ENCODE measurements around the gene GPD1. TPM values are rescaled to one million over a fixed set of nuclear protein-coding genes. Genes with fewer than 3 reads are reported as not detected.
A peak's percentile ranks its signal among the peaks of the same experiment; 100 is the strongest.

Gene GPD1
- total and polyA plus RNA-seq, 2 experiments from 2014 or later = 2.5 to 3.4 TPM

GRCh38 chr12:50070314-50071060 is 33.3 kb upstream of the GPD1 start:
- peak; percentile 82 to 93 for DNase-seq (ENCODE audit: low read depth in 1 of 2, low spot score in 1 of 2)
- no peak overlapping the region for H3K27ac ChIP-seq
- TF ChIP-seq CTCF (IDR thresholded peaks at IDR 0.05; ENCODE audit: low read depth, low read length) = peak; percentile 97
- no peaks in the 10 kb centered on the region for H3K36me3 ChIP-seq
- peaks cover 6% of the 10 kb centered on the region for H3K4me1 ChIP-seq (ENCODE audit: low read depth)
- no peak overlapping the region for H3K4me3 ChIP-seq
- no peaks in the 10 kb centered on the region for H3K9me3 ChIP-seq (ENCODE audit: low read depth)
- H3K27me3 ChIP-seq = no peaks in the 10 kb centered on the region

- H3K9me3 ChIP-seq (ENCODE audit: low read depth) = no peaks in the 10 kb centered on the region
- H3K4me1 ChIP-seq (ENCODE audit: low read depth) = peaks cover 8% of the 10 kb centered on the region
- no peak overlapping the region for H3K27ac ChIP-seq
- no peaks in the 10 kb centered on the region for H3K27me3 ChIP-seq
- H3K36me3 ChIP-seq = no peaks in the 10 kb centered on the region
- H3K4me3 ChIP-seq = no peak overlapping the region
- no peak for TF ChIP-seq CTCF (IDR thresholded peaks at IDR 0.05; ENCODE audit: low read depth, low read length)
- no peak for DNase-seq (ENCODE audit: low read depth in 1 of 2, low spot score in 1 of 2)
Observed at GRCh38 chr12:50072198-50072907, 31.5 kb upstream of the GPD1 start.

GRCh38 chr12:50073206-50073605 is 30.6 kb upstream of the GPD1 start:
- Histone ChIP-seq H3K27me3 (no peaks in the 10 kb centered on the region), H3K9me3 (ENCODE audit: low read depth) (no peaks in the 10 kb centered on the region), H3K4me1 (ENCODE audit: low read depth) (peaks cover 13% of the 10 kb centered on the region), H3K4me3 (no peak overlapping the region), H3K27ac (no peak overlapping the region), H3K36me3 (no peaks in the 10 kb centered on the region)
- no peak for TF ChIP-seq CTCF (IDR thresholded peaks at IDR 0.05; ENCODE audit: low read depth, low read length)
- DNase-seq (ENCODE audit: low read depth in 1 of 2, low spot score in 1 of 2) = no peak

GRCh38 chr12:50073712-50074111 is 30.1 kb upstream of the GPD1 start:
- Histone ChIP-seq H3K4me1 (ENCODE audit: low read depth) (peaks cover 13% of the 10 kb centered on the region), H3K9me3 (ENCODE audit: low read depth) (no peaks in the 10 kb centered on the region), H3K27ac (no peak overlapping the region), H3K36me3 (no peaks in the 10 kb centered on the region), H3K27me3 (no peaks in the 10 kb centered on the region), H3K4me3 (no peak overlapping the region)
- no peak for TF ChIP-seq CTCF (IDR thresholded peaks at IDR 0.05; ENCODE audit: low read depth, low read length)
- no peak for DNase-seq (ENCODE audit: low read depth in 1 of 2, low spot score in 1 of 2)

- Histone ChIP-seq H3K4me3 (no peak overlapping the region), H3K4me1 (ENCODE audit: low read depth) (peaks cover 13% of the 10 kb centered on the region), H3K27me3 (no peaks in the 10 kb centered on the region), H3K36me3 (no peaks in the 10 kb centered on the region), H3K9me3 (ENCODE audit: low read depth) (no peaks in the 10 kb centered on the region), H3K27ac (no peak overlapping the region)
- peak; percentile 88 for TF ChIP-seq CTCF (IDR thresholded peaks at IDR 0.05; ENCODE audit: low read depth, low read length)
- DNase-seq (ENCODE audit: low read depth in 1 of 2, low spot score in 1 of 2) = peak; percentile 91
Observed at GRCh38 chr12:50074936-50075807, 28.6 kb upstream of the GPD1 start.
